Measurements from ENCODE around the gene IL4I1. TPM values are rescaled to one million over a fixed set of nuclear protein-coding genes. Genes with fewer than 3 reads are reported as not detected.

IL4I1 gene
- total RNA-seq (2022; extraction: Qiagen RNA extraction; ENCODE audit: low read depth) = 0.44 to 1.2 TPM (median 0.91 TPM) in 5 replicates

DNA sequence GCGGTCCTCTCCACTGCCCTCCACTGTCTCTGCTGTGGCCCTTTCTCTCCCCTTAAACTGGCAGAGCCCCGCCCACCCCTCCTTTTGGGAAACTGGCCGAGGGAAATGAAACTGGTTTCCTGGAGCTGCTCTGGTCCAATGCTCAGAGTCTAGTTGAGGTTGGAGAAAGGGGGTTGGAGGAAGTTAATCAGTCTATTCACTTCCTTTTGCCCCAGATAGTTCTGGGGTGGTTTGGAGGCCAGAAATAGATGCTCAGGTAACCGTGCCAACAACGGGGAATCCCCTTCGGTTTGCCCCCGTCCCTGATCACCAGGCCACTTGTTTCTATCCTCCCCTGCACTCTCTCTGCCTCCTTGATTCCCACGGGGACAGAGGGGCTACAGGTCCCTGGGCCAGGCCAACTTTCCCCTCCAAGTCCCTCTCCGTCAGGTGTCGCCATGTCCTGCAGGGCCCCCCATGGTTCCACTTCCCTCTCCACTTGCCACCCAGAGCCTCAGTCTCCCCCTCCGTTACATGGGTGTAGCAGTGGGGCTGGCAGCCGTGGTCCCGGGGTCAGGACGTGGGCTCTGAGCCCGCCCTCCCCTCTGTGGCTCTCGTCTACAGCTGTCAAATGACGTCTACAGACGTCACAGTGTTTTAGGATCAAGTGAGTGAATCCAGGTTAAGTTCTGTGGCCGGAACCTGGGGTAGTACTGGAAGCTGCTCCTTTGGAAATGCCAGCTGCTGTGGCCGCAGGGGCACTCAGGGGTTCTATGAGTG, at the start of gene IL4I1:
IL4I1 (minus strand) TSS at position 25 of the 759 bp plus-strand sequence. CDS start 727 bp downstream, outside the sequence.

DNA sequence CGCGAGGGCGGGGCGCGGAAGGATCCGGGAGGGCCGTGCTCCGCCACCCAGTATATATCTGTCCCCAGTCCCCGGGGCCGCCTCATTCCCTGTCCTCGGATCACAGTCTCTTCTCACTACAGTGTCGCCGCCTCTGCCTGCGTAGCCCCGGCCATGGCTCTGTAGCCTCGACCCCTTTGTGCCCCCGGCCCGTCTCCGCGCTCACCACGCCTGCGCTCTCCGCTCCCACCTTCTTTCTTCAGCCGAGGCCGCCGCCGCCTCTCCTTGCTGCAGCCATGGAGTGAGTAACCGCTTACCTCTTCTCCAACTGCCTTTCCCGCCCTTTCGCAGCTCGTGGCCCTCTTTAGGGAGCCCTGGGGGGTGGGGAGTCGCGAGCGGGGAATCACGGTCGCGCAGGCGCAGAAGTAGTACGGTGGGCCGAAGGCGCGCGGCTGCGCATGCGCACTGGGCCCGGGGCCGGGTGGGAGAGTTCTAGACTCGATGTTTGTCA, 32.5 kb upstream of the IL4I1 start, which contains the start of the genes ATF5 and NUP62:
ATF5 (plus strand) TSS at position 85 of the 490 bp plus-strand sequence. CDS start 1,646 bp downstream, outside the sequence.
NUP62 (minus strand) TSS at position 384 of the 490 bp plus-strand sequence. CDS start 19,697 bp downstream, outside the sequence.

DNA sequence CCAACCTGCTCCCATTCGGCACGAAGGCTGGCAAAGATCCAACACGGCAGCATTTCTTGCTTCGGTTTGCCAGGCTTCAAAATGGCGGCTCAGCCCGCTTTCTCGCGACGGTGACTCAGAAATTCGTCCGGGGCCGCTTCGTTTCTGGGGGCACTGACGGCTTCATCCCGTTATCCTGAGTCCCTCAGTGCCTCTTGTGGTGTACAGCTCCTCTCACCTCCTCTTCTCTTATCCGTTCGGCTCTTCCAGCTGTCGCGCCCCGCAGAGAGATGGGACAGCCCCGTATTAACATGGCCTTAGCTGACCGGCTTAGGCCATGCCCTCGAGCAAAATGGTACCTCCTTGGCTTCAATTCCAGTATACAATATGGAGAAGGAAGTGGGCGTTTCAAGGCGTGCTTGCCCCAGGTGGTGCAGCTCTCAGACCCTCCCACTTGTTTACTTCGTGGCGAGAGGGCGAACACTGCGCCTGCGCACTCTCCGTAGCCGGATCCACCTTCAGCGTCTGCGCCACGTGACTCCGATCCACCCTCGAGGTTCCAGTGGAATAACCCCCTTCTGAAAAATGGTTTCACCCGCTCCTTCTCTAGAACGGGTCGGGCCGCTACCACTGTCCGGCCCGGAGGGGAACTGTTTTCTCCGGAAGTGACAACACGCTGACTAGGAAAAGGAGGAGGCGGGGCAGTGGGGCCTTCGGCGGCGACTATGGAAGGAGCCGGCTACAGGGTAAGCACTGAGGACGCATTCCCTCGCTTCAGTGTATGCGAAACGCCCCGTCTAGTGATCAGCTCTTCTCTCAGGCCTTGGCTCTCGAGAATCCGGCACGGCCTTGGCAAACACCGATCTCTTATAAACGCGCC, 19.4 kb downstream of the IL4I1 start, which contains the start of the genes AKT1S1 and TBC1D17:
AKT1S1 (minus strand) TSS at position 336 of the 859 bp plus-strand sequence. CDS start 4,060 bp downstream, outside the sequence.
TBC1D17 (plus strand) TSS at position 683 of the 859 bp plus-strand sequence; CDS start at position 705, 22 bp downstream.

DNA sequence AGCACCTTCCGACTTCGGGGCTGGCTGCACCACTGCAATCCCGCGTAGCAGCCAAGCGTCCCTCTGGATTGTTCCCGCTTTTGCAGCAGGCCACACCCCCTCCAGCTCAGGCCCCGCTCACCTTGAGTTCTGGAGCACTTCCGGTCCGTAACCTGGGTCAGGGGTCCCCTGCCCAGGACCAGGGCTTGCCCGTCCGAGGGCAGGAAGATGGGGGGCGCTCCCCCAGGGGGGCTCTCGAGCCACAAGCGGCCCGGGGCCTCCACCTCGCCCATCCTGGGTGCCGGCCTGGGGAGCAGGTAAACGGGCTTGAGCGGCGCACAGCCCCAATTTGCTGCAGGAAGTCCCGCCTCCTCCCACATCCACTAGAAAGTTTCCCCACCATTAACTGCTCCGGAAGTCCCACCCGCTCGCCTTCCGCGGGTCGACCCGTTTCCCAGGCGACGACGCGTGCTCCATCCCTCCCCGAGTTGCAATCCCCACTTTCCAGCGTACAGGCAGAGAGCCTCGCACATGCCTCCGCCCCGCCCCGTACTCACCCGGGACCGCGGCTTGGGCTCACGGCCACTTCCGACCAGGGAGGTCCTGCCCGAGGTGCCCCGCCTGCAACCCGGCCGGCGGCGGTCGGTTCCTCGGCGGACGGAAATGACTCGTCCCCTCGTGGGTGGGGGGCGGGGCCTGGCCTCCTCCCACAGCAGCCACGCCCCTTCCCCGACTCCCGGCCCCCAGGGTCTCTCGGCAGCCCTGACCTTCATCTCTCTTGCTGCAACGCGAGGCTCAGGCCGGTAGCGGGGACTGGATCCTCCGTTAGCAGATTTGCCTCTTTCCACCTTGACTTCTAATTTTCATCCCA, 29.5 kb downstream of the IL4I1 start, which contains the start of gene PNKP:
PNKP (minus strand) TSS at position 644 of the 850 bp plus-strand sequence; CDS start at position 272, 372 bp downstream.

DNA sequence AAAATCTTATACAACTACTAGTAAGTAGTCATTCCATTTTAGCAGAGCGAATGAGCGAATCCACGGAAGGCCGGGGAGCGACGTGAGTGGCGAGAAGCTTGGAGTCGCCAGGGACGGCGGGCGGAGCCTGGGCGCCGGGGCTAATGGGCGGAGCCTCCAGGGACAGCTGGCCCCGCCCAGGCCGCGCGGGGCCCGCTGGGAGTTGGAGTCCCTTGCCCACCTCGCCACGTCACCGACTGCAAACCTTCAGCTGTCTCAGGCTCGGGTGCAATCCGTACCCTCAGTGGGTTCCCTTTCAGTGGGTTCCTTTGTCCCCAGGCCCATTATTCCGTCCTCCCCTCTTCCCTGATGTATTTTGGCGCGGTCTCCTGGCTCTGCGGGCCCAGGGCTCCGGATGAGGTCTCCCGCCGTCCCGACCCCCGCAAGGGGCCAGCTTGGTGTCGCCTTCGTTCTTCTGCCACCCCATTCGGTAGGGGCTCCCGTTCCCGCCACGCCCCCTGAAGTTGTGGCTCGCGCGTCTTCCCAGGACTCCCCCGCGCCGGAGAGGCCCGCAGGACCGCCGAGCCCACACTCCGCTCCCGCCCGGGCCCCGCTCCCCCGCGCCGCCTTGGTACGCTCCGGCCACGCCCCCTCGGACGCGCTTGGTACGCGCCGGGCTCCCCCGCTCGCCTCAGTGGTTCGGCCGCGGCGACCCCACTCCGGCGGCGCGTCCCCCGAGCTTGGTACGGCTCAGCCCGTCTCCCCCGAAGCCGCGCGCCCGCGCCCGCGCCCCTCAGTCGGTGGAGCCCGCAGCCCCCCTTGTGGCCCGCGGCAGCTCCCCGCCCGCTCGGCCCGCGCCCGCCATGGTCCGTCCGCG, 46.0 kb downstream of the IL4I1 start, which contains the start of gene PTOV1:
PTOV1 (plus strand) TSS at position 673 of the 856 bp plus-strand sequence.

Other genes with a start within 250 kb of the IL4I1 start
- gene IRF3, start 231.0 kb downstream of the IL4I1 start, total RNA-seq (2022; extraction: Qiagen RNA extraction; ENCODE audit: low read depth) = 90.0 to 124 TPM (median 114 TPM) in 5 replicates
- gene BCL2L12, start 231.0 kb downstream of the IL4I1 start, total RNA-seq (2022; extraction: Qiagen RNA extraction; ENCODE audit: low read depth) = 53.6 to 76.6 TPM (median 68.8 TPM) in 5 replicates
- gene PRMT1, start 219.6 kb downstream of the IL4I1 start, total RNA-seq (2022; extraction: Qiagen RNA extraction; ENCODE audit: low read depth) = 399 to 454 TPM (median 422 TPM) in 5 replicates
- gene ADM5, start 207.3 kb downstream of the IL4I1 start, total RNA-seq (2022; extraction: Qiagen RNA extraction; ENCODE audit: low read depth) = 3.9 to 7.0 TPM (median 6.8 TPM) in 5 replicates
- 13.3 to 15.1 TPM (median 13.5 TPM) in 5 replicates for gene CPT1C, start 205.8 kb downstream of the IL4I1 start, total RNA-seq (2022; extraction: Qiagen RNA extraction; ENCODE audit: low read depth)
- gene TSKS, start 133.6 kb downstream of the IL4I1 start, total RNA-seq (2022; extraction: Qiagen RNA extraction; ENCODE audit: low read depth) = not detected in 5 replicates
- gene AP2A1, start 129.9 kb downstream of the IL4I1 start, total RNA-seq (2022; extraction: Qiagen RNA extraction; ENCODE audit: low read depth) = 46.0 to 56.6 TPM (median 51.1 TPM) in 5 replicates
- 13.7 to 16.0 TPM (median 15.2 TPM) in 5 replicates for gene FUZ, start 83.6 kb downstream of the IL4I1 start, total RNA-seq (2022; extraction: Qiagen RNA extraction; ENCODE audit: low read depth)
- gene MED25, start 78.6 kb downstream of the IL4I1 start, total RNA-seq (2022; extraction: Qiagen RNA extraction; ENCODE audit: low read depth) = 46.9 to 68.9 TPM (median 60.0 TPM) in 5 replicates
- 109 to 159 TPM (median 143 TPM) in 5 replicates for gene PTOV1, start 45.7 kb downstream of the IL4I1 start, total RNA-seq (2022; extraction: Qiagen RNA extraction; ENCODE audit: low read depth)
- gene PNKP, start 29.3 kb downstream of the IL4I1 start, total RNA-seq (2022; extraction: Qiagen RNA extraction; ENCODE audit: low read depth) = 45.9 to 63.6 TPM (median 50.4 TPM) in 5 replicates
- 70.9 to 125 TPM (median 113 TPM) in 5 replicates for gene AKT1S1, start 19.5 kb downstream of the IL4I1 start, total RNA-seq (2022; extraction: Qiagen RNA extraction; ENCODE audit: low read depth)
- gene TBC1D17, start 19.2 kb downstream of the IL4I1 start, total RNA-seq (2022; extraction: Qiagen RNA extraction; ENCODE audit: low read depth) = 21.2 to 24.9 TPM (median 24.4 TPM) in 5 replicates
- 48.8 to 56.8 TPM (median 55.5 TPM) in 5 replicates for gene ATF5, start 32.3 kb upstream of the IL4I1 start, total RNA-seq (2022; extraction: Qiagen RNA extraction; ENCODE audit: low read depth)
- gene NUP62, start 32.6 kb upstream of the IL4I1 start, total RNA-seq (2022; extraction: Qiagen RNA extraction; ENCODE audit: low read depth) = 81.6 to 100 TPM (median 97.6 TPM) in 5 replicates
- gene SIGLEC11, start 64.3 kb upstream of the IL4I1 start, total RNA-seq (2022; extraction: Qiagen RNA extraction; ENCODE audit: low read depth) = not detected in 5 replicates
- 41.1 to 44.2 TPM (median 43.6 TPM) in 5 replicates for gene VRK3, start 128.5 kb upstream of the IL4I1 start, total RNA-seq (2022; extraction: Qiagen RNA extraction; ENCODE audit: low read depth)
- 9.1 to 11.5 TPM (median 10.6 TPM) in 5 replicates for gene ZNF473, start 129.1 kb upstream of the IL4I1 start, total RNA-seq (2022; extraction: Qiagen RNA extraction; ENCODE audit: low read depth)

All from A549 treated with CpdA at 1 μM for 4 hours (cell line).